Stimulated activated CD4-positive, alpha-beta T cell treated with anti-CD3 and anti-CD28 coated beads, Interleukin-2, amount 100 ng/mL, for 4 hours (primary cell): ENCODE results near the gene KRT31.
"Not testable (repeated sequence)": the region's sequence is repeated elsewhere in the genome, so short reads cannot be mapped to it uniquely, and the experiment has no call there.

ENCODE experiments used
- DNase-seq: peaks from one replicate; pipeline ENCODE4 v3.0.0-alpha.2; 2020; ENCODE audit warnings: low read depth

Gene KRT31

GRCh38 chr17:41387670-41388069 is 9.7 kb downstream of the KRT31 start:
- DNase-seq, result no peak

GRCh38 chr17:41386227-41386626 is 11.2 kb downstream of the KRT31 start:
- no peak for DNase-seq

- no peak for DNase-seq
Measured at GRCh38 chr17:41383690-41384089, 13.7 kb downstream of the KRT31 start.

GRCh38 chr17:41382394-41382793 is 15.0 kb downstream of the KRT31 start:
- no peak for DNase-seq

- DNase-seq, result not testable (repeated sequence)
Measured at GRCh38 chr17:41381943-41382342, 15.5 kb downstream of the KRT31 start, which contains the start of gene KRT34. TSS of gene KRT34 (minus strand) at chr17:41382306. CDS start at chr17:41382246, 60 bp downstream.

- not testable (repeated sequence) for DNase-seq
Measured at GRCh38 chr17:41380091-41380490, 17.3 kb downstream of the KRT31 start.

GRCh38 chr17:41377546-41377945 is 19.9 kb downstream of the KRT31 start:
- DNase-seq, result no peak

GRCh38 chr17:41369713-41370112 is 27.7 kb downstream of the KRT31 start, which contains the start of gene KRT33B:
TSS of gene KRT33B (minus strand) at chr17:41369813. CDS start at chr17:41369750, 63 bp downstream.
- no peak for DNase-seq

- no peak for DNase-seq
Measured at GRCh38 chr17:41369023-41369422, 28.4 kb downstream of the KRT31 start.

GRCh38 chr17:41367426-41368075 is 29.9 kb downstream of the KRT31 start:
- DNase-seq, result no peak

- no peak for DNase-seq
Measured at GRCh38 chr17:41366070-41366469, 31.3 kb downstream of the KRT31 start.

GRCh38 chr17:41363881-41364280 is 33.5 kb downstream of the KRT31 start:
- no peak for DNase-seq

GRCh38 chr17:41360296-41360995 is 37.0 kb downstream of the KRT31 start:
- no peak for DNase-seq

GRCh38 chr17:41354536-41354935 is 42.9 kb downstream of the KRT31 start:
- DNase-seq, result no peak

GRCh38 chr17:41352597-41353366 is 44.6 kb downstream of the KRT31 start:
- no peak for DNase-seq

- no peak for DNase-seq
Measured at GRCh38 chr17:41351177-41351576, 46.2 kb downstream of the KRT31 start.

GRCh38 chr17:41350381-41350878 is 47.0 kb downstream of the KRT31 start, which contains the start of gene KRT33A:
TSS of gene KRT33A (minus strand) at chr17:41350828. CDS start at chr17:41350767, 61 bp downstream.
- DNase-seq, result not testable (repeated sequence)

GRCh38 chr17:41347869-41348760 is 49.3 kb downstream of the KRT31 start:
- DNase-seq, result no peak

- DNase-seq, result not testable (repeated sequence)
Measured at GRCh38 chr17:41346421-41346820, 51.0 kb downstream of the KRT31 start.

- no peak for DNase-seq
Measured at GRCh38 chr17:41345992-41346391, 51.4 kb downstream of the KRT31 start.
